Prostate gland (tissue), 2 donors: ENCODE measurements around the gene GZMB. TPM values are rescaled to one million over a fixed set of nuclear protein-coding genes. Genes with fewer than 3 reads are reported as not detected.

Experiments used
- DNase-seq: peaks from one replicate; pipeline ENCODE4 v3.0.0-alpha.2; 2019; ENCODE audit warnings: low spot score
- H3K27ac ChIP-seq, 2 donors: fragments of 200-600 bp; sonication (generic); 2 replicates each; pipeline ENCODE4 v1.5.1; 2017 to 2019
- H3K27me3 ChIP-seq: fragments of 200-600 bp; sonication (generic); replicated peaks from 2 replicates; pipeline ENCODE4 v1.5.1; 2019; ENCODE audit not compliant: insufficient read depth
- H3K36me3 ChIP-seq, 2 donors: fragments of 200-600 bp; sonication (generic); 1 replicate in 1 of 2; 2 replicates in 1 of 2; pipeline versions ENCODE4 v1.5.1 to v1.8.1; 2017 to 2019
- H3K4me1 ChIP-seq: fragments of 200-600 bp; sonication (generic); replicated peaks from 2 replicates; pipeline ENCODE4 v1.5.1; 2019
- H3K4me3 ChIP-seq, 2 donors: fragments of 200-600 bp; sonication (generic); 2 replicates each; pipeline ENCODE4 v1.5.1; 2017 to 2019
- H3K9me3 ChIP-seq: fragments of 200-600 bp; sonication (generic); 2 replicates; pipeline ENCODE4 v1.5.1; 2017
- CTCF ChIP-seq, 4 experiments: fragments of 200-600 bp in 2 of 4; fragments of 450-650 bp in 2 of 4; sonication (generic) in 2 of 4; IDR thresholded peaks; 1 replicate in 3 of 4; 2 replicates in 1 of 4; pipeline ENCODE4 v1.5.1; 2016 to 2019; ENCODE audit warnings: antibody characterized with exemption in 4 of 4, mild to moderate bottlenecking in 2 of 4, moderate library complexity in 2 of 4
- POLR2A ChIP-seq: fragments of 450-650 bp; IDR thresholded peaks from one replicate; pipeline ENCODE4 v1.6.1; 2016; ENCODE audit warnings: antibody characterized with exemption, mild to moderate bottlenecking
- POLR2AphosphoS5 ChIP-seq: sonication (generic); formaldehyde crosslinking; IDR thresholded peaks from one replicate; pipeline ENCODE4 v1.6.1; 2017; ENCODE audit warnings: antibody characterized with exemption
- WGBS: methylation state at CpG from one replicate; pipeline ENCODE4 v1.1.5; 2018; 5-methylcytosine and 5-hydroxymethylcytosine counted together
- intact Hi-C: fragments of 100-400 bp; cut with DNase I; formaldehyde crosslinking; loops from one replicate; pipeline ENCODE4 v1.14.2; 2022
- total RNA-seq, 2 donors: library from RNA; depleted of rRNA; stranded (reverse); fragments of >200 nt; gene quantifications; one replicate each; pipeline ENCODE4 v1.1.0, GENCODE V29; 2016

Gene GZMB
- total RNA-seq, 2 donors from 2014 or later: 1.1 TPM; not detected in 1

GRCh38 chr14:24670594-24670993, 36.6 kb upstream of the GZMB start:
- no peaks in the 10 kb centered on the region for H3K27me3 ChIP-seq
- H3K36me3 ChIP-seq: no peaks in the 10 kb centered on the region
- DNase-seq: no peak
- no peaks in the 10 kb centered on the region for H3K4me1 ChIP-seq
- WGBS: 90% methylated on average over 1 of the region's 1 CpG
- no peak overlapping the region for H3K27ac ChIP-seq
- TF ChIP-seq CTCF (IDR thresholded peaks at IDR 0.05) (no peak), POLR2AphosphoS5 (no peak), POLR2A (no peak)
- no peaks in the 10 kb centered on the region for H3K9me3 ChIP-seq
- intact Hi-C loops: no loop called here
- H3K4me3 ChIP-seq: no peak overlapping the region

- H3K4me3 ChIP-seq: no peak overlapping the region
- TF ChIP-seq POLR2AphosphoS5 (no peak), POLR2A (no peak), CTCF (IDR thresholded peaks at IDR 0.05) (no peak)
- no peaks in the 10 kb centered on the region for H3K36me3 ChIP-seq
- intact Hi-C loops: no loop called here
- no peak overlapping the region for H3K27ac ChIP-seq
- DNase-seq: no peak
- H3K9me3 ChIP-seq: no peaks in the 10 kb centered on the region
- H3K27me3 ChIP-seq: no peaks in the 10 kb centered on the region
- 33% methylated on average over 1 of the region's 1 CpG for WGBS
- no peaks in the 10 kb centered on the region for H3K4me1 ChIP-seq
Measured at GRCh38 chr14:24669651-24670050, 35.7 kb upstream of the GZMB start.

GRCh38 chr14:24665440-24665991, 31.5 kb upstream of the GZMB start:
- Histone ChIP-seq H3K27ac (no peak overlapping the region), H3K27me3 (no peaks in the 10 kb centered on the region), H3K36me3 (no peaks in the 10 kb centered on the region), H3K4me1 (no peaks in the 10 kb centered on the region), H3K4me3 (no peak overlapping the region), H3K9me3 (no peaks in the 10 kb centered on the region)
- intact Hi-C loops: no loop called here
- no peak for DNase-seq
- TF ChIP-seq POLR2AphosphoS5 (no peak), CTCF (IDR thresholded peaks at IDR 0.05) (no peak), POLR2A (no peak)
- 54% methylated on average over 4 of the region's 4 CpGs for WGBS

- Histone ChIP-seq H3K27me3 (no peaks in the 10 kb centered on the region), H3K36me3 (no peaks in the 10 kb centered on the region), H3K9me3 (no peaks in the 10 kb centered on the region), H3K4me1 (no peaks in the 10 kb centered on the region), H3K27ac (no peak overlapping the region), H3K4me3 (no peak overlapping the region)
- TF ChIP-seq POLR2A: no peak
- TF ChIP-seq CTCF (IDR thresholded peaks at IDR 0.05): no peak
- TF ChIP-seq POLR2AphosphoS5: no peak
- no peak for DNase-seq
- intact Hi-C loops: no loop called here
- 86% methylated on average over 4 of the region's 4 CpGs for WGBS
Measured at GRCh38 chr14:24664366-24664765, 30.4 kb upstream of the GZMB start.

GRCh38 chr14:24662753-24663152, 28.8 kb upstream of the GZMB start:
- intact Hi-C loops: no loop called here
- no peak overlapping the region for H3K27ac ChIP-seq
- 45% methylated on average over 5 of the region's 5 CpGs for WGBS

More at GRCh38 chr14:24662753-24663152, 28.8 kb upstream of the GZMB start:
- Histone ChIP-seq H3K4me3 (no peak overlapping the region), H3K9me3 (no peaks in the 10 kb centered on the region), H3K4me1 (no peaks in the 10 kb centered on the region), H3K36me3 (no peaks in the 10 kb centered on the region), H3K27me3 (no peaks in the 10 kb centered on the region)
- TF ChIP-seq POLR2AphosphoS5: no peak
- no peak for TF ChIP-seq POLR2A
- no peak for DNase-seq
